ENCODE results near the gene BCAT1.
"Not testable (repeated sequence)": the region's sequence is repeated elsewhere in the genome, so short reads cannot be mapped to it uniquely, and the experiment has no call there.

Gene BCAT1

DNA sequence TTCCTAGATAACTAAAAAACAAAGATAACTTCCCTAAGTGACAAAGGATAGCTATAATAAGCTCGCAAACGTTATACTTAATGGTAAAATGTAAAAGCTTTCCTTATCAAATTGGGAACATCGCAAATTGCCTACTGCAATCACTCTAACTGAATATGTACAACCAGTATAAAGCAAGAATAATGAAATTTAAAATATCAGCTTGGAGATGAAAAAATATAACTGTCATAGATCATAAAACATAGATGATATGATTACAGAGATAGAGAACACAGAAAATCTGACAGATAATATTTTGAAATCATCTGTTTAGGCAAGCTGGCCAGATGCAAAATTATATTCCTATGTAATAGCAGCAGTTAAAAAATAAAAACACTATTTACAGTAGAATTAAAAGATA, 64.0 kb downstream of the BCAT1 start:
- Mint-ChIP-seq H3K27me3 (ENCODE audit: low read depth) (no peaks in the 10 kb centered on the region), H3K9me3 (no peaks in the 10 kb centered on the region), H3K36me3 (ENCODE audit: low read depth) (peaks cover 5% of the 10 kb centered on the region), H3K4me1 (ENCODE audit: low read depth) (no peaks in the 10 kb centered on the region), H3K4me3 (no peak overlapping the region), H3K27ac (no peak overlapping the region)

DNA sequence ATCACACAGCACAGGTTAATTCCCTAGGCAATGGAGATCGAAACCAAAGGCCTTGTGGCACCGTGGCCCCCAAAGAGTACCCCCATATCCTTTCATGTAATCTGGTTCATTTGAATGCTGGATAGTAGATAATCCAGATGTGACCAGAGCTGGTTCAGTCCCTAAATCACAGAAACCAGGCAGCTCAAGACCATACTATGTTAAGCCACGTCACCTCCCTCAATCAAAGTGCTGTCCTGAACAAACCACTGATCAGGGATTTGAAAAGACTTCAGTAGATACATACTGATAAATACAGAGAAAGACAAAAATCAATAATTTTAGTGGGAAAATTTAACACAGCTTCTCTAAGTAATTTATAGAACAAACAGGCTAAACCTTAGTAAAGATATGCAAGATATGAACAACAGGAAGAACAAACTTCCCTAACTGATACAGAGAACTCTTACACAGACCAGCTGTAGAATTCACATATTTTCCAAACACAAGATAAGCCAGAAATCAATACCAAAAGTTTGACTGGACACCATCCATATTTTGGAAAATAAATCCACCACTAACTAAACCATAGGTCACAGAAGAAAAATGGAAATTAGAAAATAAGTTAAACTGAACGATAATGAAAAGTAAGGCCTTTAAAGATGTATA, 67.1 kb downstream of the BCAT1 start:
- Mint-ChIP-seq H3K9me3 (no peaks in the 10 kb centered on the region), H3K27ac (no peak overlapping the region), H3K27me3 (ENCODE audit: low read depth) (no peaks in the 10 kb centered on the region), H3K4me1 (ENCODE audit: low read depth) (peaks cover 4% of the 10 kb centered on the region), H3K36me3 (ENCODE audit: low read depth) (peaks cover 5% of the 10 kb centered on the region), H3K4me3 (no peak overlapping the region)

DNA sequence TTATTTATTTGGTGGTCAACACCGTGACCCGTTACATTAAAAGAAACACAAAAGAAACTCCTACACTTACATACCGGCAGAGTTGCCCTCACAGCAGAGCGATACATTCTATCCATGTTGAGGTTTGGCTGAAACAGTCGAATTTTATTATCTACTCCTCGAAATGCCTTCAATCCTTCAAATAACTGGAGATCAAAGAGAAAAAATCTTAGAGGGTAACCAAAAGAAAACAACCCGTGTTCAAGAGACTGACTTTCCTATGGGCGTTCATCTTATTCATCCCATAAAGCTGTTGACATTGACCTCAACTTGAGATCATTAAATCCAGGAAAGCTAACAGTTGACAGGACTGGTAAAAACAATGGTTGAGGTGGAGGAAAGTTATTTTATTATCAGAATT, 67.7 kb downstream of the BCAT1 start:
- H3K4me1 Mint-ChIP-seq (ENCODE audit: low read depth): peaks cover 4% of the 10 kb centered on the region
- H3K4me3 Mint-ChIP-seq: no peak overlapping the region
- H3K27ac Mint-ChIP-seq: no peak overlapping the region
- H3K36me3 Mint-ChIP-seq (ENCODE audit: low read depth): peaks cover 5% of the 10 kb centered on the region
- H3K9me3 Mint-ChIP-seq: no peaks in the 10 kb centered on the region
- H3K27me3 Mint-ChIP-seq (ENCODE audit: low read depth): no peaks in the 10 kb centered on the region

DNA sequence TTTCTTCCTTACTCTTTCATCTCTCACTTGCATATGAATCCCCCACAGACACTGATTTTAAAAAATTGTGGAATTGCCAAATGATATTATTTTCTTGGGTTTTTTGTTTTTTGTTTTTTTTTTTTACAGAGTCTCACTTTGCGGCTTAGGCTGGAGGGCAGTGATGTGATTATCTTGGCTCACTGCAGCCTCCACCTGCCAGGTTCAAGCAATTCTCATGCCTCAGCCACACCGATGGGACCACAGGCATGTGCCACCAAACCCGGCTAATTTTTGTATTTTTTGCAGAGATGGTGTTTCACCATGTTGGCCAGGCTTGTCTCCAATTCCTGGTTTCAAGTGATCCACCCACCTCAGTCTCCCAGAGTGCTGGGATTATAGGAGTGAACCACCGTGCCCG, 68.2 kb downstream of the BCAT1 start:
- Mint-ChIP-seq H3K36me3 (ENCODE audit: low read depth) (peaks cover 7% of the 10 kb centered on the region), H3K4me1 (ENCODE audit: low read depth) (peaks cover 4% of the 10 kb centered on the region), H3K27me3 (ENCODE audit: low read depth) (no peaks in the 10 kb centered on the region), H3K4me3 (no peak overlapping the region), H3K9me3 (no peaks in the 10 kb centered on the region), H3K27ac (no peak overlapping the region)

DNA sequence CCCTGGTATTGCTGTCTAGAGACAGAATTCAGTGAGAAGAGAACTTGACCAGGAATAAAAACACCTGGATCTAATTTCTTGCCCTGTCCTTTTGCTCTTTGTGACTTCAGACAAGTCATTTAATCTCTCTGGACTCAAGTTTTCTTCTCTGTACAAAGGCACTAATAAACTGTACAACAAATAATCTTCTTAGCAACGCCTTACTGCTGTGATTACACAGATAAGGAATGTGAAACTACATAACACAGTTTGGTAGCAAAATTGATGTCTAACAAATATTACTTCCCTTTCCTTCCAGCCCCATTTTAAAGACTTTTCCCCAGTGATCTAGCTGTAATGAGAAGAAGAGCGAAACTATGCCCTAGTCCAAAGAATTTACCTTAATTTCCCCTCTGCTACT, 69.3 kb downstream of the BCAT1 start:
- H3K9me3 Mint-ChIP-seq: no peaks in the 10 kb centered on the region
- H3K27ac Mint-ChIP-seq: no peak overlapping the region
- peaks cover 4% of the 10 kb centered on the region for H3K4me1 Mint-ChIP-seq (ENCODE audit: low read depth)
- H3K36me3 Mint-ChIP-seq (ENCODE audit: low read depth): peaks cover 7% of the 10 kb centered on the region
- no peaks in the 10 kb centered on the region for H3K27me3 Mint-ChIP-seq (ENCODE audit: low read depth)
- no peak overlapping the region for H3K4me3 Mint-ChIP-seq

DNA sequence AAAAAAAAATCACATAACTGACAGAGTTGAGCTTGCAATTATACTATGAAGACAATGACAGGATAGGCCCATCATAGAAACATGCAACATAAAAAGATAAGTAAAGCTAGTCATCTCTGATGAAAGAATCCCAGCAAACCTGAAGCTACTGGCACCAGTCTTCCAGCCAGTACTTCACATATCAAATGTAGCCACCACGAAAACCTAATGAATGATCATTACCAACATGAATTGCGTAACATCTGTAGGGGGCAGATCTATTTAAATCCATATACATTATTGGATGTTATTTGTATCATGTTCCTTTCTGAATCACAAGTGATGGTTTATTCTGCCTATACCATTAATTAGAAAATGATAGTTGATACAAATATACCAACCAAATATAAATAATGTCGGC, 73.9 kb downstream of the BCAT1 start:
- Mint-ChIP-seq H3K9me3 (no peaks in the 10 kb centered on the region), H3K36me3 (ENCODE audit: low read depth) (peaks cover 6% of the 10 kb centered on the region), H3K4me3 (no peak overlapping the region), H3K4me1 (ENCODE audit: low read depth) (peaks cover 4% of the 10 kb centered on the region), H3K27ac (no peak overlapping the region), H3K27me3 (ENCODE audit: low read depth) (no peaks in the 10 kb centered on the region)

DNA sequence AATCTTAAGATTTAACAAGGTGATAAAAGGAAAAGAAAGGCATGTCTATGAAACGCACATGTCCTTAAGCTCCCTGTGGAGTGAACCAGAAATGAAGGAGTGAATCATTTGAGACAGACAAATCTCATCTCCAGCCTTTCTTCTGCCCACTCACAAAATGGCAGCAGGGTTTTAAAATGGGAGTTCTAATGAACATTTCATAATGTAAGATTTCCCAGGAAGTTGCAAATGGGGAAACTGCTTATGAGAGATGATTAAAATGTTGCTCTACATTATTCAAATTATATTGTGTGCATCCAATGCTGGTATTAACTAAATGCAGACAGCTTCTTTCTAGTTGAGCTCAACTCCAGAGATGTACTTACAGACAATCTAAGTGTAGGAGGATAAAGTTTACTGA, 76.7 kb downstream of the BCAT1 start:
- Mint-ChIP-seq H3K27ac (no peak overlapping the region), H3K36me3 (ENCODE audit: low read depth) (peaks cover 6% of the 10 kb centered on the region), H3K4me3 (no peak overlapping the region), H3K9me3 (no peaks in the 10 kb centered on the region), H3K27me3 (ENCODE audit: low read depth) (no peaks in the 10 kb centered on the region), H3K4me1 (ENCODE audit: low read depth) (no peaks in the 10 kb centered on the region)

DNA sequence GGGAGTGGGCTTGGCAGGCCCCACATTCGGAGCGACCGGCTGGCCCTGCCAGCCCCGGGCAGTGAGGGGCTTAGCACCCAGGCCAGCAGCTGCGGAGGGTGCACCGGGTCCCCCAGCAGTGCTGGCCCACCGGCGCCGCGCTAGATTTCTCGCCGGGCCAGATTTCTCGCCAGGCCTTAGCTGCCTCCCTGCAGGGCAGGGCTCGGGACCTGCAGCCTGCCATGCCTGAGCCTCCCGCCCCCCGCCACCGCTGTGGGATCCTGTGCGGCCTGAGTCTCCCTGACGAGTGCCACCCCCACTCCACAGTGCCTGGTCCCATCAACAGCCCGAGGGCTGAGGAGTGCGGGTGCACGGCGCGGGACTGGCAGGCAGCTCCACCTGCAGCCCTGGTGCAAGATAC, 82.8 kb downstream of the BCAT1 start:
- not testable (repeated sequence) for H3K9me3 Mint-ChIP-seq; H3K27ac Mint-ChIP-seq; H3K4me3 Mint-ChIP-seq; H3K27me3 Mint-ChIP-seq (ENCODE audit: low read depth)
- peaks cover 16% of the 10 kb centered on the region for H3K36me3 Mint-ChIP-seq (ENCODE audit: low read depth)
- H3K4me1 Mint-ChIP-seq (ENCODE audit: low read depth): peaks cover 23% of the 10 kb centered on the region

DNA sequence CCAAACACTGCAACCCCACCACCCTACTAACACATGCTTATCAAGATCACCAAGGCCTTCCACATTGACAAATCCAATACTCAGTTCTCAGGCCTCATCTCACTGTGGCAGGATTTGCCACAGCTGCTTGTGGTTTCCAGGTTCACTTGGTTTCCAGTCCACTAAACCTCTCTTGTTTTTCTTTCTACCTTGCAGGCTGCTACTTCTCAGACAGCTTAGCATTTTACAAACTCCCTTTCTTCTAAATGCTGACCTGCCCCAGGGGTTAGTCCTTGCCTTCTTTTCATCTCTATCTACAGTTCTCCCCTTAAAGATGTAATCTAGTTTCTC, 84.1 kb downstream of the BCAT1 start:
- Mint-ChIP-seq H3K4me3 (no peak overlapping the region), H3K36me3 (ENCODE audit: low read depth) (peaks cover 17% of the 10 kb centered on the region), H3K27ac (no peak overlapping the region), H3K9me3 (peaks cover 8% of the 10 kb centered on the region), H3K4me1 (ENCODE audit: low read depth) (peaks cover 23% of the 10 kb centered on the region), H3K27me3 (ENCODE audit: low read depth) (no peaks in the 10 kb centered on the region)

DNA sequence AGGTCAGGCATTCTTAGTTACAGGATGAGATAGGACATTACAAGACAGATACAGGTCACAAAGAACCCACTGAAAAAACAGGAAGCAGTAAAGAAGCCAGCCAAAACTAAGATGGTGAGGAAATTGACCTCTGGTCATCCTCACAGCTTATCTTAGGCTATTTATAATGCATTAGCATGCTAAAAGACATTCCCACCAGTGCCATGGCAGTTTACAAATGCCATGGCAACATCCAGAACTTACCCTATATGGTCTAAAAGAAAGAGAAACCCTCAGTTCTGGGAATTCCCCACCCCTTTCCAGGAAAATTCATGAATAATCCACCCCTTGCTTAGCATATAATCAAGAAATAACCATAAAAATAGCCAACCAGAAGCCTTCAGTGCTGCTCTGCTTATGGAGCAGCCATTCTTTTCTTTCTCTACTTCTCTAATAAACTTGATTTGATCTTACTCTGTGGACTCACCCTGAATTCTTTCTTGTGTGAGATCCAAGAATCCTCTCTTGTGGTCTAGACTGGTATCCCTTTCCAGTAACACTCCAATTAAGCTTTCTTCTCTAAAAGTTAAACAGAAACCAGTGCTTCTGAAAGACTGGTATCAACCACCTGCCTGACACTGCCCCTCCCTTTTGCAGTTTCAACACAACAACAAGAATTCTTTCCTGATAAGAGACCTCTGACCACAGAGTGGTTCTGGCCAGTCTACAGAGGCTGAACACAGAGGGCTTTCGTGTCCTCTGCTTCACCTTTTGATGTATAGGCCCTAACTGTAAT, 86.9 kb downstream of the BCAT1 start:
- H3K27ac Mint-ChIP-seq: no peak overlapping the region
- no peak overlapping the region for H3K4me3 Mint-ChIP-seq
- H3K9me3 Mint-ChIP-seq: peaks cover 8% of the 10 kb centered on the region
- peaks cover 20% of the 10 kb centered on the region for H3K36me3 Mint-ChIP-seq (ENCODE audit: low read depth)
- H3K4me1 Mint-ChIP-seq (ENCODE audit: low read depth): peaks cover 26% of the 10 kb centered on the region
- H3K27me3 Mint-ChIP-seq (ENCODE audit: low read depth): no peaks in the 10 kb centered on the region

DNA sequence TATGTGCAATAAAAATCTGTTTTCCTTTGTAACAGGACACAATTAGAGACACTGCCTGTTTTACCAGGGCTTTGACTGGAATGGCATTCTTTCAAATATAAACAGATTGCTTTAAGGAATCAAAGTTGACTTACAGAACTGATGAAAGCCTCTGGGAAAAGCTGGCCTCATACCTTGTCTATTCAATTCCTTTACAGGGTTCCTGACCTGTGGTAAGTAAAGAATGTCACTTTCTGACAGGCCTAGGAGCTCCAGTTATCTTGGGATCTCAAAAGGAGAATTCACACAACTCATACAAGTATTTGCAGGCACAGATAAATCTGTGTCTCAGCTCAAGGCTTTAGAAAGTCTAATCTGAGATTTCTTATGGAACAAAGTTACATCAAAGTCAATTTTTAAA, 88.4 kb downstream of the BCAT1 start:
- H3K27me3 Mint-ChIP-seq (ENCODE audit: low read depth): no peaks in the 10 kb centered on the region
- no peak overlapping the region for H3K27ac Mint-ChIP-seq
- peaks cover 8% of the 10 kb centered on the region for H3K9me3 Mint-ChIP-seq
- H3K36me3 Mint-ChIP-seq (ENCODE audit: low read depth): peaks cover 18% of the 10 kb centered on the region
- H3K4me3 Mint-ChIP-seq: no peak overlapping the region
- peaks cover 26% of the 10 kb centered on the region for H3K4me1 Mint-ChIP-seq (ENCODE audit: low read depth)

DNA sequence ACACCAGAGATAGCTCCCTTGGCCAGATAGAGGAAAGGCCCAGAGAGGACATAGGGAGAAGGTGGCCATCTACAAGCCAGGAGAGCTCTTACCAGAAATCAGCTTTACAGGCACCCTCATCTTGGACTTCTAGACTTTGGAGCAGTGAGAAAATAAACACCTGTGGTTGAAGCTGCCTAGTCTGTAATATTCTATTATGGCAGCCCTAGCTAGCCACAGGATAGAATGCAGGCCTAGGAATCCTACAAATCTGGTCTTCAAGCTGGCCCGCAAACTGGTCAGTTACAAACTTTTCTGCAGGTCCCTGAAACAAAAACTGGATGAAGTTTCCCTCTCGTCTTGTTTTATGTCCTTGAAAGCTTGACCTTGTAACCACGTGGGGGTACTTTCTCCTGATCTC, 92.4 kb downstream of the BCAT1 start:
- H3K4me1 Mint-ChIP-seq (ENCODE audit: low read depth): peaks cover 7% of the 10 kb centered on the region
- H3K9me3 Mint-ChIP-seq: peaks cover 3% of the 10 kb centered on the region
- peaks cover 9% of the 10 kb centered on the region for H3K36me3 Mint-ChIP-seq (ENCODE audit: low read depth)
- no peak overlapping the region for H3K27ac Mint-ChIP-seq
- H3K4me3 Mint-ChIP-seq: no peak overlapping the region
- peaks cover 3% of the 10 kb centered on the region for H3K27me3 Mint-ChIP-seq (ENCODE audit: low read depth)

DNA sequence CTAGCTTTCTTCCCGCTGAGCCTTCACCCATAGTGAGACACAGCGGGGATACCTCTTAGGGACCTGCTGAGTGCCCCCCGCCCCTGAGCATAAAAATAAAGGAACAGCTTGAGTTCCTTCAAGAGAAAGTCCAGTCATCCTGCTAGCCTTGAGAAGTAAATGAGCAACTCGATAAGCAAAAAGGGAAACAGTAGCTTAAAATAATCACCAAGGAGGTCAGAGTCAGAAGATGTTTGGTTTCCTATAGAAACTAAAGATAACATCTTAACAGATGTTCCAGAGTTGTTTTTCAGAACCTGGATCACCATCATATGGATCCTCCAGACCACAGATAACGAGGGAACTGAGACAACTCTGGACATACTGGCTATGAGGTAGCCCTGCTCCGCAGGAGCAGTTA, 94.0 kb downstream of the BCAT1 start:
- peaks cover 5% of the 10 kb centered on the region for H3K4me1 Mint-ChIP-seq (ENCODE audit: low read depth)

DNA sequence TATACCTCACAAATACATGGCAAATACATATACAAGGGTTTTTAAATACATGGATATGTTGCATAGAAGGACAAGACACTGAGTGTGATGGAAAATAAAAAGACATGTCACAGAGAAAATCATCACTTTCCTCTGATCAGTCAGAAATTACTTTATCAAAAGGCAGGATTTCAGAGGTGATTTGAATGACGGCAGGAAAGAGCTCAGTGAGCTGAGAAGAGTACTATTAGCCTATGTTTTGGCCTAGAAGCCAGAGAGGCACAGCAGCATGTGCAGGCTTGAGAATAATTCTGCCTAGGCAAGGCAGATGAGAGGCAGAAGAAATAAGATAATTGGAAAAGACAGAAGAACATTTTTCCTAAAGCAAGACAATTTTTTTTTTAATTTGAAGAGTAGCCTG, 94.9 kb downstream of the BCAT1 start:
- H3K27me3 Mint-ChIP-seq (ENCODE audit: low read depth): peaks cover 3% of the 10 kb centered on the region
- peaks cover 4% of the 10 kb centered on the region for H3K36me3 Mint-ChIP-seq (ENCODE audit: low read depth)
- H3K4me3 Mint-ChIP-seq: no peak overlapping the region
- H3K27ac Mint-ChIP-seq: no peak overlapping the region
- no peaks in the 10 kb centered on the region for H3K9me3 Mint-ChIP-seq
- peaks cover 5% of the 10 kb centered on the region for H3K4me1 Mint-ChIP-seq (ENCODE audit: low read depth)

More for the DNA sequence above, 94.0 kb downstream of the BCAT1 start:
- Mint-ChIP-seq H3K36me3 (ENCODE audit: low read depth) (peaks cover 6% of the 10 kb centered on the region), H3K27ac (no peak overlapping the region), H3K27me3 (ENCODE audit: low read depth) (peaks cover 3% of the 10 kb centered on the region), H3K4me3 (no peak overlapping the region), H3K9me3 (no peaks in the 10 kb centered on the region)

DNA sequence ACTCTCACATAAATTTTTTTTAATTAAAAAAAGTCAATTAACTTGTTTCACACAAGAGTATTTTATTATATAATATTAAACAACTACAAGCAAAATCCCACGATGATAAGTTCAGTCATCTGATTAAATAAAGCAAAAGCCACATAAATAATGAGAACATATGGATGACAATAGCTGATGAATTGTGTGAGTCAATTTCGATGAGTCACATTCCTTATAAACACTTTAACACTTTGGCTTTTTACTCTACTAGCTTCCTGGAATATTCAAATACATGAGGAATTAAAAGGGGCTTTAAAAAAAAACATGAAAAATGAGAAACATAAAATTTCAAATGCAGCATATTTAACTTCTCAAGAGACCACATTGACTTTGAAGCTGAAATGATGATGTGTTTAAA, 95.3 kb downstream of the BCAT1 start:
- H3K9me3 Mint-ChIP-seq: no peaks in the 10 kb centered on the region
- peaks cover 3% of the 10 kb centered on the region for H3K27me3 Mint-ChIP-seq (ENCODE audit: low read depth)
- no peak overlapping the region for H3K27ac Mint-ChIP-seq
- no peak overlapping the region for H3K4me3 Mint-ChIP-seq
- peaks cover 3% of the 10 kb centered on the region for H3K36me3 Mint-ChIP-seq (ENCODE audit: low read depth)
- peaks cover 5% of the 10 kb centered on the region for H3K4me1 Mint-ChIP-seq (ENCODE audit: low read depth)

All from T-helper 1 cell treated with Interleukin-12 subunit alpha and Interleukin-12 subunit beta and Interleukin-4 antibody, amounts not matched to agents 30 μg/mL and 1 μg/mL, for 36 hours (primary cell).